H1 (cell line): ENCODE data around the gene MOSMO. TPM values are rescaled to one million over a fixed set of nuclear protein-coding genes. Genes with fewer than 3 reads are reported as not detected.

ENCODE experiments used
- CTCF ChIA-PET: fragments of 300-600 bp; sonication (Branson Sonifier 250); formaldehyde crosslinking; loops from one replicate; lab custom pipeline; 2021; ENCODE audit not compliant: partially characterized antibody; lab: Charles Lee
- POLR2A ChIA-PET: fragments of 300-600 bp; sonication (Branson Sonifier 250); formaldehyde crosslinking; loops from one replicate; lab custom pipeline; 2021; ENCODE audit warnings: inconsistent platforms; ENCODE audit not compliant: partially characterized antibody; lab: Charles Lee
- DNase-seq, 2 experiments: peaks; one replicate each; pipeline versions ENCODE4 v3.0.0 to v3.0.0-alpha.2; 2010 to 2022; ENCODE audit warnings: low spot score in 2 of 2, low read depth in 1 of 2, mixed read lengths in 1 of 2
- FAIRE-seq: peaks from 2 replicates; lab custom pipeline; 2011; peaks lifted over from hg19 to GRCh38; lab: Jason Lieb, UNC
- H2AFZ ChIP-seq: 2 replicates; pipeline ENCODE4 v1.8.1; 2012; ENCODE audit warnings: low read length, inconsistent platforms
- H2AK5ac ChIP-seq: 2 replicates; pipeline ENCODE4 v1.6.1; 2013; ENCODE audit warnings: low read depth, low read length
- H2BK120ac ChIP-seq: replicated peaks from 2 replicates; pipeline ENCODE3; 2013; ENCODE audit warnings: low read depth, low read length, inconsistent platforms
- H2BK12ac ChIP-seq: 2 replicates; pipeline ENCODE4 v1.6.1; 2013; ENCODE audit warnings: low read depth, low read length
- H2BK15ac ChIP-seq: 2 replicates; pipeline ENCODE4 v1.6.1; 2013; ENCODE audit warnings: low read length
- H2BK20ac ChIP-seq: 2 replicates; pipeline ENCODE4 v1.6.1; 2013; ENCODE audit warnings: low read length
- H2BK5ac ChIP-seq: 2 replicates; pipeline ENCODE4 v1.6.1; 2013; ENCODE audit warnings: low read depth, low read length
- H3K14ac ChIP-seq: 2 replicates; pipeline ENCODE4 v1.6.1; 2013; ENCODE audit warnings: inconsistent platforms; ENCODE audit not compliant: insufficient read length
- H3K18ac ChIP-seq: 2 replicates; pipeline ENCODE4 v1.6.1; 2013; ENCODE audit warnings: low read length; ENCODE audit errors: extremely low read depth
- H3K23ac ChIP-seq: 2 replicates; pipeline ENCODE4 v1.6.1; 2013; ENCODE audit warnings: inconsistent platforms; ENCODE audit not compliant: insufficient read length
- H3K23me2 ChIP-seq: 2 replicates; pipeline ENCODE4 v1.6.1; 2013; ENCODE audit warnings: low read depth, low read length
- H3K27ac ChIP-seq: 2 replicates; pipeline ENCODE4 v1.6.1; 2011; ENCODE audit warnings: low read depth, low read length, inconsistent platforms
- H3K27me3 ChIP-seq, 4 experiments: replicated peaks in 1 of 4; 1 replicate in 1 of 4; 2 replicates in 3 of 4; pipeline versions ENCODE4 v1.6.1 to v1.8.1; 2011 to 2013; ENCODE audit warnings: low read length in 3 of 4, mild to moderate bottlenecking in 3 of 4, inconsistent platforms in 2 of 4, mixed read lengths in 2 of 4, moderate library complexity in 1 of 4; ENCODE audit not compliant: control insufficient read depth in 3 of 4, insufficient read depth in 3 of 4; ENCODE audit errors: extremely low read depth in 1 of 4
- H3K36me3 ChIP-seq, 4 experiments: 2 replicates each; pipeline versions ENCODE4 v1.6.1 to v1.8.1; 2011 to 2013; ENCODE audit warnings: mild to moderate bottlenecking in 4 of 4, low read length in 3 of 4, moderate library complexity in 2 of 4, control low read depth in 1 of 4, inconsistent platforms in 1 of 4; ENCODE audit not compliant: insufficient read depth in 4 of 4, control insufficient read depth in 2 of 4
- H3K4ac ChIP-seq: replicated peaks from 2 replicates; pipeline ENCODE3; 2013; ENCODE audit warnings: low read length, low read depth, mixed read lengths, inconsistent platforms; ENCODE audit not compliant: insufficient read length
- H3K4me1 ChIP-seq, 4 experiments: replicated peaks in 1 of 4; 1 replicate in 1 of 4; 2 replicates in 3 of 4; pipeline versions ENCODE4 v1.6.1 to v1.8.1; 2011 to 2013; ENCODE audit warnings: low read length in 3 of 4, inconsistent platforms in 2 of 4, mixed read lengths in 1 of 4; ENCODE audit not compliant: insufficient read depth in 4 of 4, control insufficient read depth in 3 of 4
- H3K4me2 ChIP-seq, 2 experiments: 2 replicates each; pipeline versions ENCODE4 v1.6.1 to v1.8.1; 2011 to 2013; ENCODE audit warnings: low read depth in 2 of 2, low read length in 2 of 2, control low read depth in 1 of 2, inconsistent platforms in 1 of 2, mild to moderate bottlenecking in 1 of 2; ENCODE audit not compliant: insufficient read depth in 1 of 2
- H3K4me3 ChIP-seq, 4 experiments: fragments of 200-600, 300-600 bp in 1 of 4; sonication (generic), shearing (Covaris generic), sonication (Bioruptor Twin) in 1 of 4; 2 replicates each; pipeline versions ENCODE4 v1.5.1 to v1.8.1; 2011 to 2016; ENCODE audit warnings: low read length in 4 of 4, low read depth in 3 of 4, control low read depth in 2 of 4, inconsistent platforms in 2 of 4, mild to moderate bottlenecking in 2 of 4, mixed read lengths in 1 of 4, moderate library complexity in 1 of 4; ENCODE audit not compliant: insufficient read depth in 2 of 4; ENCODE audit errors: extremely low read depth in 1 of 4
- H3K56ac ChIP-seq: replicated peaks from 2 replicates; pipeline ENCODE3; 2013; ENCODE audit warnings: low read depth, mild to moderate bottlenecking, mixed read lengths, low read length, inconsistent platforms; ENCODE audit not compliant: insufficient read length
- H3K79me1 ChIP-seq: 2 replicates; pipeline ENCODE4 v1.6.1; 2013; ENCODE audit warnings: low read depth, low read length, control low read depth
- H3K79me2 ChIP-seq, 2 experiments: 2 replicates each; pipeline versions ENCODE4 v1.6.1 to v1.8.1; 2012 to 2013; ENCODE audit warnings: low read length in 2 of 2, mild to moderate bottlenecking in 2 of 2, inconsistent platforms in 1 of 2; ENCODE audit not compliant: insufficient read depth in 2 of 2, control insufficient read depth in 1 of 2
- H3K9ac ChIP-seq, 4 experiments: replicated peaks in 1 of 4; 1 replicate in 1 of 4; 2 replicates in 3 of 4; pipeline versions ENCODE4 v1.6.1 to v1.8.1; 2011 to 2013; ENCODE audit warnings: low read depth in 3 of 4, low read length in 3 of 4, control low read depth in 2 of 4, mild to moderate bottlenecking in 2 of 4, moderate library complexity in 2 of 4, inconsistent platforms in 1 of 4; ENCODE audit errors: extremely low read depth in 1 of 4
- H3K9me3 ChIP-seq, 2 experiments: 2 replicates each; pipeline versions ENCODE4 v1.6.1 to v1.8.1; 2012 to 2013; ENCODE audit warnings: mild to moderate bottlenecking in 2 of 2, moderate library complexity in 2 of 2, control low read depth in 1 of 2, inconsistent platforms in 1 of 2, low read depth in 1 of 2, low read length in 1 of 2, mixed read lengths in 1 of 2; ENCODE audit not compliant: insufficient read depth in 2 of 2
- H4K20me1 ChIP-seq, 2 experiments: replicated peaks in 1 of 2; 2 replicates each; pipeline versions ENCODE3 to v1.8.1; 2011 to 2013; ENCODE audit warnings: inconsistent platforms in 2 of 2, low read length in 2 of 2, mild to moderate bottlenecking in 1 of 2; ENCODE audit not compliant: insufficient read depth in 2 of 2, control insufficient read depth in 1 of 2
- H4K5ac ChIP-seq: 2 replicates; pipeline ENCODE4 v1.6.1; 2013; ENCODE audit warnings: low read length, low read depth, mixed read lengths, inconsistent platforms; ENCODE audit not compliant: insufficient read length
- H4K8ac ChIP-seq: 2 replicates; pipeline ENCODE4 v1.8.0; 2013; ENCODE audit warnings: mild to moderate bottlenecking, moderate library complexity, low read length, inconsistent platforms; ENCODE audit not compliant: insufficient read depth; ENCODE audit errors: extremely low read depth
- H4K91ac ChIP-seq: replicated peaks from 2 replicates; pipeline ENCODE3; 2013; ENCODE audit warnings: low read length, mixed read lengths, inconsistent platforms; ENCODE audit not compliant: insufficient read length
- ASH2L ChIP-seq: fragments of 200-600, 300-600 bp; sonication (generic); IDR thresholded peaks from one replicate; pipeline ENCODE4 v1.7.1; 2017; ENCODE audit warnings: low read length
- BACH1 ChIP-seq: IDR thresholded peaks from 2 replicates; pipeline ENCODE4 v1.6.1; 2012; ENCODE audit warnings: low read length, improper control_type of control experiment
- CREB1 ChIP-seq: IDR thresholded peaks from 2 replicates; pipeline ENCODE4 v1.6.1; 2012; ENCODE audit warnings: inconsistent platforms
- HDAC6 ChIP-seq: IDR thresholded peaks from one replicate; pipeline ENCODE4 v1.7.1; 2012; ENCODE audit warnings: low read depth, mild to moderate bottlenecking, inconsistent platforms, low read length, moderate library complexity
- MAFK ChIP-seq: IDR thresholded peaks from 2 replicates; pipeline ENCODE4 v1.6.1; 2012; ENCODE audit warnings: low read depth, mild to moderate bottlenecking, improper control_type of control experiment, low read length
- RBBP5 ChIP-seq: IDR thresholded peaks from 2 replicates; pipeline ENCODE4 v1.7.1; 2012; ENCODE audit warnings: low read depth, mild to moderate bottlenecking, inconsistent platforms, low read length, moderate library complexity, borderline replicate concordance
- SIRT6 ChIP-seq: IDR thresholded peaks from one replicate; pipeline ENCODE4 v1.7.1; 2012; ENCODE audit warnings: low read length, inconsistent platforms
- WGBS, 2 experiments: shearing (Covaris generic) in 1 of 2; methylation state at CpG; one replicate each; pipeline versions ENCODE4 v1.1.6 to v1.1.7; 2013 to 2015; ENCODE audit warnings: low lambda C conversion rate in 2 of 2, mixed read lengths in 2 of 2, inconsistent platforms in 1 of 2, low coverage in 1 of 2, missing lambda C conversion rate in 1 of 2; ENCODE audit not compliant: insufficient replicate concordance in 2 of 2, insufficient coverage in 1 of 2, insufficient read length in 1 of 2; ENCODE audit errors: extremely low coverage in 1 of 2, missing lambda C conversion rate in 1 of 2; 5-methylcytosine and 5-hydroxymethylcytosine counted together
- polyA plus RNA-seq, 7 experiments: library from polyadenylated mRNA; depleted of rRNA in 3 of 7; stranded (reverse) in 5 of 7; unstranded in 2 of 7; fragments of >200 nt in 5 of 7; fragments of 200-250 nt in 2 of 7; gene quantifications; 1 replicate in 5 of 7; 2 replicates in 1 of 7; 4 replicates in 1 of 7; pipeline versions ENCODE4 v1.2.1 to v1.2.3, GENCODE V29; 2011 to 2013; ENCODE audit warnings: missing spikeins in 2 of 7, mixed read lengths in 2 of 7
- total RNA-seq: library from RNA; stranded (reverse); fragmentation: NEBNext Ultra II Directional; extraction: Animal tissue kit (Norgen Biotek cat#: 25700); gene quantifications from 2 replicates; pipeline ENCODE4 v1.2.1, GENCODE V29; 2021
- TF ChIP-seq, protein P1 (sequence below): IDR thresholded peaks from 2 replicates; pipeline ENCODE4 v1.6.1; 2012; ENCODE audit warnings: inconsistent platforms
- TF ChIP-seq, protein P2 (sequence below), 3 experiments: IDR thresholded peaks; 1 replicate in 2 of 3; 2 replicates in 1 of 3; pipeline versions ENCODE4 v1.5.1 to v1.6.1; 2011; ENCODE audit warnings: low read length in 3 of 3, mild to moderate bottlenecking in 3 of 3, inconsistent platforms in 2 of 3, low read depth in 1 of 3, moderate library complexity in 1 of 3; ENCODE audit not compliant: insufficient read depth in 1 of 3; ENCODE audit errors: control extremely low read depth in 1 of 3

Gene MOSMO
- total and polyA plus RNA-seq, 2 of the 8 experiments (the other 6 are each of a cell fraction or from before 2014, with no cell fraction given), result 8.6 to 14.8 TPM

DNA sequence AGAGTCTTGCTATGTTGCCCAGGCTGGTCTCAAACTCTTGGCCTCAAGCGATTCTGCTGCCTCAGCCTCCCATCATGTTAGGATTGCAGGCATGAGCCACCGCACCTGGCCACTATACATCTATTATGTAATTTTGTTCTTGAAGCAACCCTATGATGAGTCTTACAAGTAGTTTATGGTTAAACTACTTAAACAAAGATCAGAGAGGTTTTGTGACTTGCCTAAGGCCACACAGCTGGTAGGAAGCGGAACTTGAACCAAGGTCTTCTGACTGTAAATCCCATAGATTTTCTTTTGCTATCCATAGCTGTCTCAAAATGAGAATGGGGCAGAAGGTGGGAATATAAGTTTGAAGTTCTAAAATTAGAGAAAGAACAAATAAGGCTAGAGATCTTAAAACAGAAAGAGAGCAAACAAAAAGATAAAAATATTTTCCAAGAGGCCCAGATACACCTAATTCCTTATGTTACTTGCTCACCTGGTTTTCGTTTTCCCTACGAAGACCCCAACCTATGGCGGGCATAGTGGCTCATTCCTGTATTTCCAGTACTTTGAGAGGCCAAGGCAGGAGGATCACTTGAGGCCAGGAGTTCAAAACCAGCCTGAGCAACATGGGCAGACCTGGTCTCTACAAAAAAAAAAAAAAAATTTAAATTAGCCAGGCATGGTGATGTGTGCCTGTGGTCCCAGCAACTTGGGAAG lies 116.8 kb downstream of the MOSMO start:
- Histone ChIP-seq H4K8ac (no peak overlapping the region), H3K27ac (no peak overlapping the region), H3K27me3 (no peaks in the 10 kb centered on the region), H3K4ac (no peak overlapping the region), H3K14ac (no peak overlapping the region), H2BK12ac (no peak overlapping the region), H3K79me1 (no peaks in the 10 kb centered on the region), H2BK15ac (no peak overlapping the region), H3K79me2 (no peaks in the 10 kb centered on the region), H3K36me3 (no peaks in the 10 kb centered on the region), H4K5ac (no peak overlapping the region), H4K91ac (no peak overlapping the region), H3K9ac (no peak overlapping the region), H3K9me3 (no peaks in the 10 kb centered on the region), H3K4me3 (no peak overlapping the region), H3K23ac (no peak overlapping the region), H3K4me2 (no peak overlapping the region), H2BK20ac (no peak overlapping the region), H3K56ac (no peak overlapping the region), H3K4me1 (no peaks in the 10 kb centered on the region), H2AK5ac (no peak overlapping the region), H3K23me2 (no peaks in the 10 kb centered on the region; the same call in 1 of the 2 replicates), H2AFZ (no peak overlapping the region), H2BK120ac (no peak overlapping the region), H3K18ac (no peak overlapping the region), H2BK5ac (no peak overlapping the region), H4K20me1 (no peaks in the 10 kb centered on the region)
- FAIRE-seq (no peak), DNase-seq (no peak)
- 96% methylated on average over 6 of the region's 6 CpGs; no CpG with 5 or more reads in 1 of the 2 experiments for WGBS, 2 experiments
- TF ChIP-seq ASH2L, result no peak
- TF ChIP-seq, protein P1, sequence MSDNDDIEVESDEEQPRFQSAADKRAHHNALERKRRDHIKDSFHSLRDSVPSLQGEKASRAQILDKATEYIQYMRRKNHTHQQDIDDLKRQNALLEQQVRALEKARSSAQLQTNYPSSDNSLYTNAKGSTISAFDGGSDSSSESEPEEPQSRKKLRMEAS, result no peak
- TF ChIP-seq CREB1, result no peak
- TF ChIP-seq SIRT6, result no peak
- TF ChIP-seq, protein P2, sequence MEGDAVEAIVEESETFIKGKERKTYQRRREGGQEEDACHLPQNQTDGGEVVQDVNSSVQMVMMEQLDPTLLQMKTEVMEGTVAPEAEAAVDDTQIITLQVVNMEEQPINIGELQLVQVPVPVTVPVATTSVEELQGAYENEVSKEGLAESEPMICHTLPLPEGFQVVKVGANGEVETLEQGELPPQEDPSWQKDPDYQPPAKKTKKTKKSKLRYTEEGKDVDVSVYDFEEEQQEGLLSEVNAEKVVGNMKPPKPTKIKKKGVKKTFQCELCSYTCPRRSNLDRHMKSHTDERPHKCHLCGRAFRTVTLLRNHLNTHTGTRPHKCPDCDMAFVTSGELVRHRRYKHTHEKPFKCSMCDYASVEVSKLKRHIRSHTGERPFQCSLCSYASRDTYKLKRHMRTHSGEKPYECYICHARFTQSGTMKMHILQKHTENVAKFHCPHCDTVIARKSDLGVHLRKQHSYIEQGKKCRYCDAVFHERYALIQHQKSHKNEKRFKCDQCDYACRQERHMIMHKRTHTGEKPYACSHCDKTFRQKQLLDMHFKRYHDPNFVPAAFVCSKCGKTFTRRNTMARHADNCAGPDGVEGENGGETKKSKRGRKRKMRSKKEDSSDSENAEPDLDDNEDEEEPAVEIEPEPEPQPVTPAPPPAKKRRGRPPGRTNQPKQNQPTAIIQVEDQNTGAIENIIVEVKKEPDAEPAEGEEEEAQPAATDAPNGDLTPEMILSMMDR (IDR thresholded peaks at IDR 0.05; ENCODE audit: control extremely low read depth in 1 of 3, insufficient read depth in 1 of 3, low read depth in 1 of 3, low read length in 3 of 3), result no peak
- no peak for TF ChIP-seq HDAC6
- TF ChIP-seq RBBP5, result no peak
- no peak for TF ChIP-seq MAFK
- no peak for TF ChIP-seq BACH1
- CTCF ChIA-PET, result interaction anchor here (0.6 to 3.7 kb wide), 7 partner anchors 10 to 224 kb away, joined by 3 to 16 read pairs (median 3); no protein-coding TSS in a partner anchor
- POLR2A ChIA-PET, result no interaction called here
